Measurements from ENCODE around the gene SNRNP48. TPM values are rescaled to one million over a fixed set of nuclear protein-coding genes. Genes with fewer than 3 reads are reported as not detected.

Gene SNRNP48
- total and polyA plus RNA-seq, 2 of the 8 experiments (the other 6 are each of a cell fraction or from before 2014, with no cell fraction given) = 7.7 to 21.0 TPM

DNA sequence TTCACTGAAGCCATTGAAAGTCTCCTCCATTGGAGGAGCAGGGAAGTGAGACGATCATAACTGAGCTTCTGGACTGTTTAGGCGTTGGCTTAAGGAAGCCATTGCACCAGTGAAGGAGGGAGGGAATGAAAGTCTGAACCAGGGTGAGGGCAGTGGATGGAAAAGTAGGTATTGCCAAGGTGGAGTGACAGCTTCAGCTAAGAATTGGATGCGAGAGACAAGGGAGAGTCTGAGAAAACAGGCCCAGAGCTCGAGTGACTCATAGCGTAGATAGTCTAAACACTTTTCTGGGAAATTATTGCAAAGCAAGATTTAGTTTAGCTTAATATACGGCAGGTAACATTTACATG, 44.0 kb upstream of the SNRNP48 start (continued):
- no peak for TF ChIP-seq RNF2 (IDR thresholded peaks at IDR 0.05; ENCODE audit: borderline replicate concordance, low read depth, low read length, missing control alignments, poor library complexity, severe bottlenecking)

All from H1 (cell line).